K562 (cell line): ENCODE data around the gene KLK15. TPM values are rescaled to one million over a fixed set of nuclear protein-coding genes. Genes with fewer than 3 reads are reported as not detected.

Experiments
- ATAC-seq: fragments of 200-7000 bp; cut with Tn5 transposase; 3 replicates; pipeline ENCODE4 v1.9.1; 2020; ENCODE audit warnings: moderate library complexity
- BruUV-seq: library from RNA; stranded (reverse); fragments of 400-500 nt; replicated peaks from 2 replicates; lab custom pipeline; 2021; lab: Mats Ljungman, UMichigan
- CTCF ChIA-PET: fragments of 300-600 bp; formaldehyde crosslinking; extraction: SDS; loops from one replicate; lab custom pipeline; 2021; ENCODE audit warnings: low intra/inter-chr PET ratio; lab: Yijun Ruan, JAX
- POLR2A ChIA-PET: fragments of 300-600, 350-650 bp; sonication (Branson Sonifier 250); formaldehyde crosslinking; extraction: SDS; loops from one replicate; lab custom pipeline; 2021; ENCODE audit warnings: antibody characterized with exemption, inconsistent platforms; lab: Yijun Ruan, JAX
- DNase-seq, 4 experiments: peaks; one replicate each; pipeline versions ENCODE4 v3.0.0 to v3.0.0-alpha.2; 2011 to 2018; ENCODE audit warnings: low spot score in 3 of 4, mixed read lengths in 3 of 4; ENCODE audit errors: extremely low read depth in 1 of 4
- FAIRE-seq: peaks from 2 replicates; lab custom pipeline; 2011; peaks lifted over from hg19 to GRCh38; lab: Jason Lieb, UNC
- H2AFZ ChIP-seq: 2 replicates; pipeline ENCODE4 v1.6.0; 2011; ENCODE audit warnings: low read depth, low read length, control low read depth, inconsistent platforms
- H3K27ac ChIP-seq: fragments of 200-600 bp; 3 replicates; pipeline ENCODE4 v1.8.0; 2011; ENCODE audit warnings: low read depth, mild to moderate bottlenecking, control low read depth, inconsistent platforms, low read length, moderate library complexity, mixed read lengths; ENCODE audit errors: extremely low read depth
- H3K27me3 ChIP-seq, 2 experiments: fragments of 300-600 bp in 1 of 2; 2 replicates in 1 of 2; 3 replicates in 1 of 2; pipeline versions ENCODE4 v1.6.0 to v1.8.0; 2011; ENCODE audit warnings: inconsistent platforms in 2 of 2, low read length in 2 of 2, mild to moderate bottlenecking in 1 of 2, mixed read lengths in 1 of 2, moderate library complexity in 1 of 2; ENCODE audit not compliant: control insufficient read depth in 2 of 2, insufficient read depth in 2 of 2
- H3K36me3 ChIP-seq: fragments of 300-600 bp; 3 replicates; pipeline ENCODE4 v1.8.0; 2011; ENCODE audit warnings: mild to moderate bottlenecking, low read length, inconsistent platforms; ENCODE audit not compliant: control insufficient read depth, insufficient read depth
- H3K4me1 ChIP-seq, 2 experiments: fragments of 200-600 bp in 1 of 2; replicated peaks in 1 of 2; 2 replicates in 1 of 2; 3 replicates in 1 of 2; pipeline versions ENCODE4 v1.5.1 to v1.8.0; 2011; ENCODE audit warnings: inconsistent platforms in 2 of 2, low read length in 2 of 2, mild to moderate bottlenecking in 1 of 2, mixed read lengths in 1 of 2, moderate library complexity in 1 of 2; ENCODE audit not compliant: control insufficient read depth in 2 of 2, insufficient read depth in 2 of 2
- H3K4me2 ChIP-seq: 2 replicates; pipeline ENCODE4 v1.6.1; 2011; ENCODE audit warnings: low read length, control low read depth, inconsistent platforms, mixed read lengths; ENCODE audit not compliant: insufficient read depth
- H3K4me3 ChIP-seq: fragments of 200-600 bp; sonication (generic), shearing (Covaris generic); 2 replicates; pipeline ENCODE4 v1.5.1; 2016; ENCODE audit warnings: control low read depth, inconsistent platforms
- H3K79me2 ChIP-seq: fragments of 200-600 bp; 3 replicates; pipeline ENCODE4 v1.8.0; 2011; ENCODE audit warnings: low read length, inconsistent platforms; ENCODE audit not compliant: control insufficient read depth, insufficient read depth
- H3K9ac ChIP-seq, 2 experiments: 2 replicates each; pipeline versions ENCODE4 v1.6.0 to v1.6.1; 2011; ENCODE audit warnings: low read depth in 2 of 2, low read length in 2 of 2, control low read depth in 1 of 2, inconsistent platforms in 1 of 2, mild to moderate bottlenecking in 1 of 2, mixed read lengths in 1 of 2; ENCODE audit not compliant: insufficient read depth in 1 of 2
- H3K9me1 ChIP-seq: one replicate; pipeline ENCODE4 v1.6.0; 2011; ENCODE audit warnings: inconsistent platforms, mild to moderate bottlenecking, low read length, moderate library complexity; ENCODE audit not compliant: control insufficient read depth, insufficient read depth
- H3K9me3 ChIP-seq: replicated peaks from 2 replicates; pipeline ENCODE4 v1.5.1; 2011; ENCODE audit warnings: low read depth, low read length, inconsistent platforms; ENCODE audit not compliant: control insufficient read depth, insufficient read depth
- H4K20me1 ChIP-seq: replicated peaks from 2 replicates; pipeline ENCODE4 v1.6.1; 2011; ENCODE audit warnings: low read length, inconsistent platforms, mixed read lengths; ENCODE audit not compliant: control insufficient read depth, insufficient read depth
- SMARCA5 ChIP-seq: fragments of 450-650 bp; IDR thresholded peaks from 2 replicates; pipeline ENCODE4 v1.6.1; 2016
- SP1 ChIP-seq: sonication (generic); formaldehyde crosslinking; IDR thresholded peaks from 2 replicates; pipeline ENCODE4 v1.8.1; 2022; ENCODE audit warnings: mild to moderate bottlenecking, missing genetic modification reagents
- ZBTB49 ChIP-seq: sonication (generic); formaldehyde crosslinking; IDR thresholded peaks from 2 replicates; pipeline ENCODE4 v1.8.0; 2022; ENCODE audit warnings: missing genetic modification reagents, mild to moderate bottlenecking, borderline replicate concordance
- ZFX ChIP-seq: sonication (generic); formaldehyde crosslinking; IDR thresholded peaks from 2 replicates; pipeline ENCODE4 v1.8.0; 2022; ENCODE audit warnings: mild to moderate bottlenecking, missing genetic modification reagents, moderate library complexity
- WGBS: fragments of 100-300 bp; shearing (Covaris generic); methylation state at CpG from one replicate; pipeline ENCODE4 v1.1.6; 2016; ENCODE audit warnings: low coverage, mixed read lengths; ENCODE audit not compliant: insufficient coverage; ENCODE audit errors: missing lambda C conversion rate; 5-methylcytosine and 5-hydroxymethylcytosine counted together
- in situ Hi-C: fragments of 300-500 bp; cut with MboI; formaldehyde crosslinking; loops from 4 replicates; pipeline ENCODE4 v1.15.0; 2018; ENCODE audit warnings: inconsistent platforms, mixed read lengths
- intact Hi-C: fragments of 100-400 bp; cut with micrococcal nuclease; formaldehyde crosslinking; loops from 2 replicates; pipeline ENCODE4 v1.14.2; 2022
- polyA plus RNA-seq, 8 experiments: library from polyadenylated mRNA; depleted of rRNA in 4 of 8; stranded (reverse) in 5 of 8; unstranded in 3 of 8; fragments of >200 nt; fragmentation: Nextera tagmentation in 2 of 8; fragmentation: Illumina TruSeq in 1 of 8; extraction: Ambion mirVana in 2 of 8; extraction: Trizol in 1 of 8; gene quantifications; 2 replicates each; pipeline versions ENCODE4 v1.2.1 to v1.2.3, GENCODE V29; 2011 to 2014; ENCODE audit warnings: inconsistent platforms in 1 of 8, missing spikeins in 1 of 8
- total RNA-seq, 7 experiments: library from RNA; depleted of rRNA in 6 of 7; stranded (reverse); fragments of >200 nt in 6 of 7; fragmentation: Illumina TruSeq in 2 of 7; extraction: Trizol in 2 of 7; gene quantifications; 2 replicates each; pipeline versions ENCODE4 v1.2.1 to v1.2.3, GENCODE V29; 2011 to 2021; ENCODE audit warnings: low replicate concordance in 1 of 7

KLK15 gene
- total and polyA plus RNA-seq, 9 of the 15 experiments (the other 6 are each of a cell fraction or from before 2014, with no cell fraction given), result not detected

GRCh38 chr19:50778906-50779430 is 54.4 kb downstream of the KLK15 start:
- peaks cover 23 to 30% of the 10 kb centered on the region in 2 experiments; a peak in 4 of 5 replicates for H3K4me1 ChIP-seq
- DNase-seq (peak in 2 of 4 experiments; percentile 54 to 57), ATAC-seq (no peak), FAIRE-seq (no peak)
- no peak overlapping the region for H3K9ac ChIP-seq
- no peak overlapping the region for H3K27ac ChIP-seq
- in situ Hi-C loops, result no loop called here
- no peaks in the 10 kb centered on the region for H3K9me1 ChIP-seq
- intact Hi-C loops, result no loop called here
- H3K27me3 ChIP-seq, result no peaks in the 10 kb centered on the region
- H3K9me3 ChIP-seq, result no peaks in the 10 kb centered on the region
- CTCF ChIA-PET, result interaction anchor here (1.4 kb wide), 1 partner anchor 74 kb away, joined by 7 read pairs; no protein-coding TSS in a partner anchor
- no peaks in the 10 kb centered on the region for H4K20me1 ChIP-seq
- H3K79me2 ChIP-seq, result no peaks in the 10 kb centered on the region
- H3K4me2 ChIP-seq, result no peak overlapping the region
- no TSS peak for BruUV-seq
- 31% methylated on average over 7 of the region's 7 CpGs for WGBS
- POLR2A ChIA-PET, result interaction anchor here (0.6 to 2.9 kb wide), 15 partner anchors 14 to 351 kb away, joined by 3 to 13 read pairs (median 3); partner anchors contain the start of gene CLEC11A
- 0 out of 2 replicates have a peak, but pooled peaks have one; percentile 10 for TF ChIP-seq ZFX (CRISPR knock-in tag)
- TF ChIP-seq SP1, result peak; percentile 40; the same call in 1 of the 2 replicates
- no peak for TF ChIP-seq SMARCA5
- no peak for TF ChIP-seq ZBTB49
- no peaks in the 10 kb centered on the region for H3K36me3 ChIP-seq
- H3K4me3 ChIP-seq, result no peak overlapping the region
- no peak overlapping the region for H2AFZ ChIP-seq
